GM18505 (cell line): Measurements from ENCODE around the gene GSTM4.

Experiments
- ATAC-seq: cut with Tn5 transposase; IDR thresholded peaks from one replicate; pipeline ENCODE4 v1.9.1; 2021; ENCODE audit not compliant: unreplicated experiment
- POLR2A ChIP-seq: IDR thresholded peaks from 4 replicates; pipeline ENCODE4 v1.6.1; 2011; ENCODE audit warnings: borderline replicate concordance; ENCODE audit not compliant: insufficient read depth, insufficient read length; ENCODE audit errors: extremely low read depth

GSTM4 gene

DNA sequence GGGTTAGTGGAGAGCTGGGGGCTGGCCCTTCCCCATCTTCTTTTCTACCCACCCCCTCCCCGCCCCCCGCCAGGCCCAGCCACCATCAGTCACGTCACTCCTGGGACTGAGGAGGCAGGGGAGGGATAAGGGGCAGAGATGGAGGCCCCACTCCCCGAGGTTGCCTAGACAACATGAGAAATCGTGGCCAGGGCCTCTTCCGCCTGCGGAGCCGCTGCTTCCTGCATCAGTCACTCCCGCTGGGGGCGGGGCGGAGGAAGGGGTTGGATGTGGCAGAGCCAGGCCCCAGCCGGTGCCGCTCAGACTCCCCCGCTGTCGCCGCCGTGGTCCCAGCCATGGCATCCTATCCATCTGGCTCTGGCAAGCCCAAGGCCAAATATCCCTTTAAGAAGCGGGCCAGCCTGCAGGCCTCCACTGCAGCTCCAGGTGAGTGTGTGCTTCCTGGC lies 35.0 kb upstream of the GSTM4 start:
- peak; percentile 59 for ATAC-seq
- TF ChIP-seq POLR2A = no peak

DNA sequence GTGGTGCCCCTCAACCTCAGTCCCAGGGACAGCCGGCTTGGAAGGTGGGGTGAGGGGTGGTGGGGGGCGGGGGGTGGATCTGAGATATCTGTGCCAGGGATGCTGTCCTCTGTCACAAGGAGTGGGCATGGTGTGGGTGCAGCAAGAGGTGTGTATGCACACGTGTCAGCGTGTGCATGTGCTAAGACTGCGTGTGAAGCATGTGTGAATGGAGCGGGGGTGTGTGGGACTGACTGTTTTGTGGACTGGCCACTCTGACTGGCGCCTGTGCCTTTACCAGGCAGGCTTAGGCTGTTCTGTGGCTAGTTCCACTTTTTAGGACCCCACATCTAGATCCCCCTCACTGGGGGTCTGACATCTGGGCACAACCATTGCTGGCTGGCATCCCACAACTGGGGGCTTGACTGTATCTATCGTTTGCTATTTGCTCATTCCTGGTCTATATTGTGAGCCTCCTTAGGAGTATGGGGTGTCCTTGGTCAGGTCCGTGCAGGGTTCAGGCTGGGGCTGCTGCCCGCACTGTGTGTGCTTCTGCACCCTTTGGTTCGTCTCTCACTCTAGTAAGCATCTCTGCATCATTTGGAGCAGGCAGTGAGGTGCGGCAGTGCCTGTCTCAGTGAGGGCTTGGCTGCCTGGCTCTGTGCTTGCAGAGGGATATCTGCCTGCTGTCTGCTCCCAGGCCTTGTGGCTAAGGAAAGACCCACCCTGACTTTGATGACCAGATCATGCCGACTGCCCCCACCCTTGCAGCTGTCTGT lies 34.3 kb upstream of the GSTM4 start:
- no peak for ATAC-seq

DNA sequence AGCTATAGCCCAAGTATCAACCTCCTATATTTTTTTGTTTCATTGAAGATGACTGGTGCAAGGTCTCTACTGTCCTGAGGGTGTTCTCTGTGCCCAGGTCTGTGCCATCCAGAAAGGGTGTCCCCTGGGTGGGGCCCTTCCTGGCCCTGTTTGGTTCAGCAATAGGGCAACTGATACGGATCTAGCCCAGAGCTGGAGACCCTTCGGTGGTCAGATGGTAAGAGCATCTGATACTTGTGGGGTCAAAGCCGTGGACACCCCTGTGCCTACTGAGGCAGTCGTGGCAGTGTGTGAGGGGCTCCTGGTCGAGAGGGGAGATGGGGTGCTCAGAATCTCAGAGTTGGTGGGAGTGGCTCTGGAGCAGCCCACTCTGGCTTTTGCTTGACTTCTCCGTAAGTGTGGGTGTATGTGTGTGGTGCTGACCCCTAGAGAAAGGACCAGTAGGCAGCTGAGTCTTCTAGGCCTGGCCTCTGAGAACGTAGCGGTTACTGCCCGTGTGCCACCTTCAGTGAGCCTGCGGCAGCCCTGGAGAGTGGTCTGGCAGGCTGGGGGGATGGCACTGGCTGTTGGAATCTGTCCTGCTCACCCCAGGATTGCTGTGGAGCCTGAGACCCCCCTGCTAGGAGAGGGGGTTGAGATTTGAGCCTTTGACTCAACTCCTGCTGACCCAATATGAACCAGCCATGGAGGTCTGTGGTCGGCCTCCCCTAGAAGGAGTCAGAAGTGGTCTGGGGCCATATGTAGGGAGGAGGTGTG lies 33.6 kb upstream of the GSTM4 start:
- no peak for TF ChIP-seq POLR2A
- ATAC-seq = no peak

More for the DNA sequence above, 34.3 kb upstream of the GSTM4 start:
- TF ChIP-seq POLR2A = no peak

DNA sequence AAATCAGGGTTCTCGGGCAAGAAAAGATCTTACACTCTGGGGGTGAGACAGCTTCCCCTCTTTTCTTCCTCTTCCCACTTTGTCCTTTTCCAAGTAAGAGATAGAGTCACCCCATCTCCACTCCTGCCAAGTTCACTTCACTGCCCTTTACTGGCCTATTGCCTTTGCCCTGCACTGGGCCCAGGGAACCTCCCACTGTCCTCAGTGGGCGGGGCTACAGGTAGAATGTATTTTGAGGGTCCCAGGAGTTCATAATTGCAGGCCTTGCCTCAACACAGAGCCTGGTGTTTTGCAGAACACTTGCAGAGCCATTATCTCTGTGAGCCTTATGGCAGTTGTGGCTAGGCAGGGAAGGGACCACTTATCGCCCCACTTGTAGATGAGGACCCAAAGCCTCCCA lies 33.0 kb upstream of the GSTM4 start:
- no peak for ATAC-seq
- no peak for TF ChIP-seq POLR2A

DNA sequence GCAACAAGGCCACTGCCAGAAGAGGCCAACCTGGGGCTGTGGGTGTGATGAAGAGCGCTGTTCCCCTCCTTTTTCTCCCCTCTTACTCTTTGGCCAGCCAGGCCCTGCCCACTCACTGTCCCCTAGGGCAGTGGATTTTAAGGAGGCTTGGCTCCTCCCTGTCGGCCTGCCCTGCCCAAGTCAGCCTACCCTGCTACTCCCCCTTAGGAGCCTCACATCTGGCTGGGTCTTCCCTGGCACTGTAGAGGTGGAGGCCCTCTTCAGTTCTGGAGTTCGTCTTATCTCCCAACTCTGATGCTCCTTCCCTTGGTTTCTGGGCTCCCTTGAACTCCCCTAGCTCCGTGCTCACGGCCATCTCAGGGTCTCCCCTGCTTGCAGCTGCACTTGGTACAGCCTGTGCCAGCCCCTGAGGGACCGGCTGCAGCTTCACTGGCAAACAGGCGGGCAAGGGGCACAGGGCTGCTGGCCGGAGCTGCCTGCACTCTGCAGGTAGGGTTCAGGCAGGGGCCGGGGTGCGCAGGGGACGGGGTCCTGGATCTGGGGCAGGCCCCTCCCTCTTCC lies 32.2 kb upstream of the GSTM4 start:
- ATAC-seq = no peak
- TF ChIP-seq POLR2A = no peak

DNA sequence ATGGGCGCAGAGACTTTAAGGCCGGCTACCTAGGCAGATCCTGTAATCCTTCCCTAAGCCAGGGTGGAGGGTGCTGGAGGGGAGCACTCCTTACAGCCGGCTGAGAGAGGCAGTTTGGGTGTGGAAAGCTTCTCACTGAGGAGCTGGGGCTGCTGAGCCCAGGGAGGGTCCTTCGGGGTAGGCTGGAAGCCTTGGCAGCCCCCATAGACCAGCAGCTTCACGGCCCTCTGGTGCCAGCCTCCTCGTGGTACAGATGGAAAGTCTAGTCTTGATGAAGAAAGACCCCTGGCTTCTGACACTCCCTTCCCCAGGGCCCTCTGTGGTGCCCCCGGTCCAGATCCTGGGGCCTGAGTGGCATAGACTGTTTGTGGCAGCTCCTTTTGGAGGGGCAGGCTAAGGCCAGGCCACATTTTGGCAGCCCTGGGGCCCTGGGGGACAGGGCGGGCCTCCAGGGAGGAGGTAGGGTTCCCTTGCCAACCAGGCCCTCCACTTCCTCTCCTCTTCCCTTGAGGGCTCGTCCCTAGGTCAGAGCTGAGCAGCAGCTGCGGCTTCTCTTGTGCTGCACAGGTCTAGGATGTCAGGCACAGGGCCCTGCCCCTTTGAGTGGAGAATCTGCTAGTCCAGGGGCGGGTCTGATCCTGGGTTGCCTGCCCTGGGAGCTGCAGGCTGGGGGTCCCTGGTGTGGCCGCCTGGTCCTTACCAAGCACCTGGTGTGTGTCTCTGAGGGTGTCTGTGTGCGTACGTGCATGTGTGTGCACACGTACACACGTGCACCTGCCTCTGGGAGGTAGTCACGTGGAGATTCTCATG lies 31.5 kb upstream of the GSTM4 start:
- no peak for ATAC-seq

DNA sequence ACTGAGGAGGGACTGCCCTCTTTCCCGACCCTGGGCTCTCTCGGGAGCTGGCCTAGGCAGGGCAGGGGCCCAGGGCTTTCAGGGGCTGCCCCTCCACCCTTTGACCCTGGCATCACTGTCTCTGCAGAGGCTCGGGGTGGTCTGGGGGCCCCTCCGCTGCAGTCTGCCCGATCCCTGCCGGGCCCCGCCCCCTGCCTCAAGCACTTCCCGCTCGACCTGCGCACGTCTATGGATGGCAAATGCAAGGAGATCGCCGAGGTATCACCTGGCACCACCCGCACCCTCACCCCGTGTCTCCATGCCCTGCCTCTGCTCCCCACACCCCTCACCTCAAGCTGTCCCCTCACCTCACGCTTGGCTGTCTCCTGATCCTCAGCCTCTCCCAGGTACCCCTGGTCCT lies 30.7 kb upstream of the GSTM4 start:
- ATAC-seq = no peak
- TF ChIP-seq POLR2A = no peak

More for the DNA sequence above, 31.5 kb upstream of the GSTM4 start:
- TF ChIP-seq POLR2A = no peak

DNA sequence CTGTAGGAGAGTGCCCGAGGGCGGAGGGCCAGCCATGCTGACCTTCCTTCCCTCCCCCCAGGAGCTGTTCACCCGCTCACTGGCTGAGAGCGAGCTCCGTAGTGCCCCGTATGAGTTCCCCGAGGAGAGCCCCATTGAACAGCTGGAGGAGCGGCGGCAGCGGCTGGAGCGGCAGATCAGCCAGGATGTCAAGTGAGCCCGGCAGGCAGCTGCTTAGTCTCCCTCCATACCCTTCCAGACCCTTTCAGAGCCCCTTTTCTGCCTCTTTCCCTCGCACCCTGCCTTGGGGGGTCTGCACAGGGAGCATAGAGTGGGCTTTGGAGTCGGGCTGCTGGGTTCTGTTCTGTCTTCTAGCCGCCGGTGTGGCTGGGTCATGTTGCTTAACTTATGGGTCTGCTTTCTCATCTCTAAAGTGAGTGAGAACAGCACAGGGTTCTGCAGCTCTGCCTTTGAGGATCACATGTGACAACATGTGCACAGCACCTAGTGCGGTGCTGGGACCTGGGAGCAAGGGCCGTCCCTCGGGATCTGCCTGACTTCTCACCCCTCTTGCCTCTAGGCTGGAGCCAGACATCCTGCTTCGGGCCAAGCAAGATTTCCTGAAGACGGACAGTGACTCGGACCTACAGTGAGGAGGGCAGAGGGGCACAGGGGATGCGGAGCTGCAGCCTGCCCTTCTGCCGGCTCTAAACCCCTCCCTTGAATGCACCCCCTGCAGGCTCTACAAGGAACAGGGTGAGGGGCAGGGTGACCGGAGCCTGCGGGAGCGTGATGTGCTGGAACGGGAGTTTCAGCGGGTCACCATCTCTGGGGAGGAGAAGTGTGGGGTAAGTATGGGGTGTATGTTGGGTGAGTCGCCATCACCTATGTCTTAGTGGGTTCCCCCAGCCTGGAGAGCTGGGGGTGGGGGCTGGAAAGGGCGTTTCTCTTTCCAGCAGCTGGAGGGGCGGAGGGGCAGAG lies 30.0 kb upstream of the GSTM4 start:
- no peak for ATAC-seq
- TF ChIP-seq POLR2A = no peak

DNA sequence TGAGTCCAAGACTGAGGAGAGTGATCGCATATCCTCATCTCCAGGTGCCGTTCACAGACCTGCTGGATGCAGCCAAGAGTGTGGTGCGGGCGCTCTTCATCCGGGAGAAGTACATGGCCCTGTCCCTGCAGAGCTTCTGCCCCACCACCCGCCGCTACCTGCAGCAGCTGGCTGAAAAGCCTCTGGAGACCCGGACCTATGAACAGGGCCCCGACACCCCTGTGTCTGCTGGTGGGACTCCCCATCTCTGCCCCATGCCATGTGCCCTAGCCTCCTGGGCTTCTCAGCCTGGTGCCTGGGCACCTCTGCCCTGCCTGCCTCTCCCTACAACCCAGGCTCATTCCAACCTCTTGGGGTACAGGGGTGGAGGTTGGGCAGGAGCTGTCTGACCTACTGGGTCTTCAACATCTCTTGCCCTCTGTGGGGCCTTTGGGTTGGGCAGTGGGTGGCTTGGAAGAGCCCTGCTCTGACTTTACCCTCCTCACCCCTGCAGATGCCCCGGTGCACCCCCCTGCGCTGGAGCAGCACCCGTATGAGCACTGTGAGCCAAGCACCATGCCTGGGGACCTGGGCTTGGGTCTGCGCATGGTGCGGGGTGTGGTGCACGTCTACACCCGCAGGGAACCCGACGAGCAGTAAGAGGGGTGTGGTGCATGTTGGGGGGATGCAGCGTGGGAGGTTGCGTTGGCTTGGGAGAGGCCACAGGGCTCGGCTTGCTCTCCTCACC lies 29.1 kb upstream of the GSTM4 start:
- TF ChIP-seq POLR2A = no peak
- no peak for ATAC-seq

DNA sequence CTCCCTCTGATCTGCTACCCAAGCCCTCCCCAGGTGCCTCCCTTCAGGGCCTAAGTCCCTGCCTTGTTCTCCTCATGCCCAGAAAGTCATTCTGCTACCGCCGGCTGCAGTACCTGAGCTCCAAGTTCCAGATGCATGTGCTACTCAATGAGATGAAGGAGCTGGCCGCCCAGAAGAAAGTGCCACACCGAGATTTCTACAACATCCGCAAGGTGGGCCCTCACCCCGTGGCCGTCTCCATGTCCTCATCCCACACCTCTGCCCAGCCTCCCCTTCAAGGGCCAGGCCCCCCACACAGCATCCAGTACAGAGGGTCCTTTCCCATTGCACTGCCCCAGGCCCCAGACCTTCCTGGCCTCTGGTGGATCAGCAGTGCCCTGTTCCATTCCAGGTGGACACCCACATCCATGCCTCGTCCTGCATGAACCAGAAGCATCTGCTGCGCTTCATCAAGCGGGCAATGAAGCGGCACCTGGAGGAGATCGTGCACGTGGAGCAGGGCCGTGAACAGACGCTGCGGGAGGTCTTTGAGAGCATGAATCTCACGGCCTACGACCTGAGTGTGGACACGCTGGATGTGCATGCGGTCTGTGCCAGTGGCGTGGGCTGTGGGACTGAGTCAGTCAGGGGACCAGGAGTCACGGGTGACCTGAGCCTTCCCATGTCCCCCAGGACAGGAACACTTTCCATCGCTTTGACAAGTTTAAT lies 28.1 kb upstream of the GSTM4 start:
- ATAC-seq = no peak
- TF ChIP-seq POLR2A = no peak
